ENCODE measurements around the gene CYP2A13.
"Not testable (repeated sequence)": the region's sequence is repeated elsewhere in the genome, so short reads cannot be mapped to it uniquely, and the experiment has no call there.

Gene CYP2A13

GRCh38 chr19:41120929-41121911 is 33.0 kb downstream of the CYP2A13 start:
- peak; percentile 40 to 49 for DNase-seq

GRCh38 chr19:41122846-41123245 is 34.6 kb downstream of the CYP2A13 start:
- not testable (repeated sequence) for DNase-seq

GRCh38 chr19:41123716-41124294 is 35.6 kb downstream of the CYP2A13 start:
- no peak for DNase-seq

- DNase-seq = peak in 1 of 2 experiments; percentile 7
Observed at GRCh38 chr19:41126765-41127203, 38.5 kb downstream of the CYP2A13 start.

- DNase-seq = not testable (repeated sequence)
Observed at GRCh38 chr19:41127362-41127761, 39.1 kb downstream of the CYP2A13 start.

- peak; percentile 8 to 23 for DNase-seq
Observed at GRCh38 chr19:41127801-41128300, 39.6 kb downstream of the CYP2A13 start.

- no peak for DNase-seq
Observed at GRCh38 chr19:41128692-41129091, 40.4 kb downstream of the CYP2A13 start.

GRCh38 chr19:41131186-41131585 is 42.9 kb downstream of the CYP2A13 start:
- no peak for DNase-seq

- DNase-seq = no peak
Observed at GRCh38 chr19:41133260-41133659, 45.0 kb downstream of the CYP2A13 start.

GRCh38 chr19:41134616-41135015 is 46.4 kb downstream of the CYP2A13 start:
- no peak for DNase-seq

- not testable (repeated sequence) for DNase-seq
Observed at GRCh38 chr19:41135390-41136384, 47.4 kb downstream of the CYP2A13 start.

GRCh38 chr19:41136636-41137455 is 48.6 kb downstream of the CYP2A13 start:
- DNase-seq = no peak

- peak; percentile 72 to 83 for DNase-seq
Observed at GRCh38 chr19:41144403-41144802, 56.2 kb downstream of the CYP2A13 start.
